ENCODE data around the gene SARS1.

SARS1 gene

GRCh38 chr1:109266965-109267364, 53.2 kb downstream of the SARS1 start:
- Histone ChIP-seq H3K4me1 (ENCODE audit: insufficient read depth, low read length, poor library complexity, severe bottlenecking) (no peaks in the 10 kb centered on the region), H3K27me3 (ENCODE audit: insufficient read depth, low read length, poor library complexity, severe bottlenecking) (no peaks in the 10 kb centered on the region), H4K20me1 (ENCODE audit: insufficient read depth, low read length, poor library complexity, severe bottlenecking) (no peaks in the 10 kb centered on the region), H3K9ac (ENCODE audit: low read depth, low read length, poor library complexity, severe bottlenecking) (no peak overlapping the region), H3K9me2 (replicated peaks; ENCODE audit: low read depth, low read length) (no peaks in the 10 kb centered on the region), H3K4me2 (ENCODE audit: low read depth, low read length, poor library complexity, severe bottlenecking) (no peak overlapping the region), H3K36me3 (ENCODE audit: insufficient read depth, low read length) (no peaks in the 10 kb centered on the region), H2AFZ (ENCODE audit: low read length) (no peak overlapping the region), H3K79me2 (ENCODE audit: insufficient read depth, low read length) (no peaks in the 10 kb centered on the region), H3K9me3 (ENCODE audit: insufficient read depth, low read depth, low read length) (no peaks in the 10 kb centered on the region), H3F3A (ENCODE audit: low read depth) (no peaks in the 10 kb centered on the region), H3K4me3 (ENCODE audit: low read length, poor library complexity, severe bottlenecking) (no peak overlapping the region)
- no peak for TF ChIP-seq EZH2phosphoT487 (IDR thresholded peaks at IDR 0.05; ENCODE audit: borderline replicate concordance)
- no peak for TF ChIP-seq CTCF (conservative IDR thresholded peaks at IDR 0.05; ENCODE audit: low read length)

- no peak overlapping the region for H2AFZ ChIP-seq (ENCODE audit: low read length)
- H3K27me3 ChIP-seq (ENCODE audit: insufficient read depth, low read length, poor library complexity, severe bottlenecking), result no peaks in the 10 kb centered on the region
- H3K4me3 ChIP-seq (ENCODE audit: low read length, poor library complexity, severe bottlenecking), result no peak overlapping the region
- no peak overlapping the region for H3K9ac ChIP-seq (ENCODE audit: low read depth, low read length, poor library complexity, severe bottlenecking)
- H4K20me1 ChIP-seq (ENCODE audit: insufficient read depth, low read length, poor library complexity, severe bottlenecking), result no peaks in the 10 kb centered on the region
- no peak overlapping the region for H3K4me2 ChIP-seq (ENCODE audit: low read depth, low read length, poor library complexity, severe bottlenecking)
- H3K9me2 ChIP-seq (replicated peaks; ENCODE audit: low read depth, low read length), result no peaks in the 10 kb centered on the region
- no peaks in the 10 kb centered on the region for H3K9me3 ChIP-seq (ENCODE audit: insufficient read depth, low read depth, low read length)
- no peaks in the 10 kb centered on the region for H3K4me1 ChIP-seq (ENCODE audit: insufficient read depth, low read length, poor library complexity, severe bottlenecking)
- no peaks in the 10 kb centered on the region for H3F3A ChIP-seq (ENCODE audit: low read depth)
- no peaks in the 10 kb centered on the region for H3K36me3 ChIP-seq (ENCODE audit: insufficient read depth, low read length)
- H3K79me2 ChIP-seq (ENCODE audit: insufficient read depth, low read length), result no peaks in the 10 kb centered on the region
- TF ChIP-seq CTCF (conservative IDR thresholded peaks at IDR 0.05; ENCODE audit: low read length) (no peak), EZH2phosphoT487 (IDR thresholded peaks at IDR 0.05; ENCODE audit: borderline replicate concordance) (no peak)
Measured at GRCh38 chr1:109267743-109268300, 54.1 kb downstream of the SARS1 start.

GRCh38 chr1:109268431-109269211, 54.9 kb downstream of the SARS1 start:
- Histone ChIP-seq H3K9me2 (replicated peaks; ENCODE audit: low read depth, low read length) (no peaks in the 10 kb centered on the region), H4K20me1 (ENCODE audit: insufficient read depth, low read length, poor library complexity, severe bottlenecking) (no peaks in the 10 kb centered on the region), H3F3A (ENCODE audit: low read depth) (no peaks in the 10 kb centered on the region), H2AFZ (ENCODE audit: low read length) (no peak overlapping the region), H3K9ac (ENCODE audit: low read depth, low read length, poor library complexity, severe bottlenecking) (no peak overlapping the region), H3K27me3 (ENCODE audit: insufficient read depth, low read length, poor library complexity, severe bottlenecking) (no peaks in the 10 kb centered on the region), H3K36me3 (ENCODE audit: insufficient read depth, low read length) (no peaks in the 10 kb centered on the region), H3K79me2 (ENCODE audit: insufficient read depth, low read length) (no peaks in the 10 kb centered on the region), H3K9me3 (ENCODE audit: insufficient read depth, low read depth, low read length) (no peaks in the 10 kb centered on the region), H3K4me1 (ENCODE audit: insufficient read depth, low read length, poor library complexity, severe bottlenecking) (no peaks in the 10 kb centered on the region), H3K4me2 (ENCODE audit: low read depth, low read length, poor library complexity, severe bottlenecking) (no peak overlapping the region), H3K4me3 (ENCODE audit: low read length, poor library complexity, severe bottlenecking) (no peak overlapping the region)
- TF ChIP-seq CTCF (conservative IDR thresholded peaks at IDR 0.05; ENCODE audit: low read length), result no peak
- TF ChIP-seq EZH2phosphoT487 (IDR thresholded peaks at IDR 0.05; ENCODE audit: borderline replicate concordance), result no peak

Data from Loucy (cell line).